ENCODE results near the gene SERTAD1. TPM values are rescaled to one million over a fixed set of nuclear protein-coding genes. Genes with fewer than 3 reads are reported as not detected.

SERTAD1 gene
- total and polyA plus RNA-seq, 2 of the 8 experiments (the other 6 are each of a cell fraction or from before 2014, with no cell fraction given) = 5.4 to 6.6 TPM

- TF ChIP-seq ZNF274 (IDR thresholded peaks at IDR 0.05; ENCODE audit: borderline replicate concordance, extremely low read depth, low read length) = no peak
- no peak for TF ChIP-seq EGR1 (IDR thresholded peaks at IDR 0.05; ENCODE audit: borderline replicate concordance, low read depth, low read length)
Observed at GRCh38 chr19:40441719-40442253, 16.0 kb upstream of the SERTAD1 start (continued).
